A549 (cell line): Measurements from ENCODE around the gene IRF4. TPM values are rescaled to one million over a fixed set of nuclear protein-coding genes. Genes with fewer than 3 reads are reported as not detected.

Experiments used
- ATAC-seq, 2 experiments: fragments of 200-7000 bp in 1 of 2; fragments of >200 bp in 1 of 2; cut with Nextera tagmentation in 1 of 2; cut with Tn5 transposase in 1 of 2; 3 replicates each; pipeline versions ENCODE4 v1.8.0 to v1.9.1; 2018 to 2020; ENCODE audit warnings: mild to moderate bottlenecking in 1 of 2, moderate library complexity in 1 of 2
- CTCF ChIA-PET: fragments of 300-600 bp; sonication (Branson Sonifier 250); formaldehyde crosslinking; extraction: SDS; loops from one replicate; lab custom pipeline; 2021; ENCODE audit warnings: antibody characterized with exemption, inconsistent platforms; lab: Yijun Ruan, JAX
- POLR2A ChIA-PET: fragments of 350-600 bp; formaldehyde crosslinking; extraction: SDS; loops from one replicate; lab custom pipeline; 2021; ENCODE audit warnings: antibody characterized with exemption, inconsistent platforms; lab: Yijun Ruan, JAX
- DNase-seq, 2 experiments: peaks; one replicate each; pipeline versions ENCODE4 v3.0.0 to v3.0.0-alpha.2; 2011 to 2016; ENCODE audit warnings: low read depth in 1 of 2, low spot score in 1 of 2
- FAIRE-seq: peaks from 2 replicates; lab custom pipeline; 2011; peaks lifted over from hg19 to GRCh38; lab: Jason Lieb, UNC
- H3K27ac ChIP-seq, 2 experiments: fragments of >200 bp; sonication (Bioruptor Twin); formaldehyde crosslinking; 3 replicates each; pipeline ENCODE4 v1.5.1; 2016 to 2017
- H3K4me1 ChIP-seq: fragments of >200 bp; sonication (Bioruptor Twin); formaldehyde crosslinking; 3 replicates; pipeline ENCODE4 v1.6.1; 2016
- H3K4me2 ChIP-seq: fragments of >200 bp; sonication (Bioruptor Twin); formaldehyde crosslinking; 3 replicates; pipeline ENCODE4 v1.6.1; 2016
- H3K4me3 ChIP-seq: fragments of >200 bp; sonication (Bioruptor Twin); formaldehyde crosslinking; 3 replicates; pipeline ENCODE4 v1.5.1; 2016
- H3K9me3 ChIP-seq: fragments of >200 bp; sonication (Bioruptor Twin); formaldehyde crosslinking; 3 replicates; pipeline ENCODE4 v1.6.1; 2016
- BCL3 ChIP-seq: fragments of >200 bp; sonication (Bioruptor Twin); formaldehyde crosslinking; IDR thresholded peaks from 3 replicates; pipeline ENCODE4 v1.6.1; 2016
- CBX2 ChIP-seq: fragments of 200-600 bp; sonication (generic); IDR thresholded peaks from 2 replicates; pipeline ENCODE4 v1.6.1; 2016; ENCODE audit warnings: low read depth, mild to moderate bottlenecking, borderline replicate concordance
- CBX8 ChIP-seq: fragments of 200-600 bp; sonication (generic); IDR thresholded peaks from 2 replicates; pipeline ENCODE4 v1.6.1; 2016
- CHD2 ChIP-seq: fragments of 150-350 bp; IDR thresholded peaks from 2 replicates; pipeline ENCODE4 v1.6.1; 2014; ENCODE audit warnings: low read length; ENCODE audit not compliant: partially characterized antibody
- EHF ChIP-seq: fragments of 250-450 bp; sonication (Bioruptor Pico); IDR thresholded peaks from 2 replicates; pipeline ENCODE4 v1.5.0; 2020; ENCODE audit warnings: mild to moderate bottlenecking
- EHMT2 ChIP-seq: fragments of 200-600 bp; sonication (generic); IDR thresholded peaks from 2 replicates; pipeline ENCODE4 v1.6.1; 2016; ENCODE audit warnings: antibody characterized with exemption, low read depth, mild to moderate bottlenecking, moderate library complexity
- FOXS1 ChIP-seq: fragments of 250-450 bp; sonication (Bioruptor Pico); IDR thresholded peaks from 2 replicates; pipeline ENCODE4 v1.5.0; 2020; ENCODE audit warnings: mild to moderate bottlenecking, moderate library complexity
- GATA3 ChIP-seq: IDR thresholded peaks from 2 replicates; pipeline ENCODE4 v1.6.1; 2012; ENCODE audit warnings: borderline replicate concordance
- HEYL ChIP-seq: fragments of 250-450 bp; sonication (Bioruptor Pico); IDR thresholded peaks from 2 replicates; pipeline ENCODE4 v1.8.0; 2021; ENCODE audit warnings: mild to moderate bottlenecking, moderate library complexity
- HOXA7 ChIP-seq: fragments of 250-450 bp; sonication (Bioruptor Pico); IDR thresholded peaks from 2 replicates; pipeline ENCODE4 v1.5.0; 2020; ENCODE audit warnings: mild to moderate bottlenecking, moderate library complexity
- HOXB5 ChIP-seq: fragments of 250-450 bp; sonication (Bioruptor Pico); IDR thresholded peaks from 2 replicates; pipeline ENCODE4 v1.5.0; 2020; ENCODE audit warnings: mild to moderate bottlenecking, moderate library complexity
- KDM1A ChIP-seq: fragments of 200-600 bp; sonication (generic); IDR thresholded peaks from 2 replicates; pipeline ENCODE4 v1.6.1; 2016; ENCODE audit warnings: low read depth, mild to moderate bottlenecking
- MAFK ChIP-seq: fragments of 450-650 bp; IDR thresholded peaks from 2 replicates; pipeline ENCODE4 v1.6.1; 2014; ENCODE audit not compliant: partially characterized antibody
- NR3C1 ChIP-seq: fragments of >200 bp; sonication (Bioruptor Twin); formaldehyde crosslinking; IDR thresholded peaks from 3 replicates; pipeline ENCODE4 v1.6.1; 2017
- POLR2AphosphoS2 ChIP-seq: conservative IDR thresholded peaks from 2 replicates; pipeline ENCODE4 v1.6.1; 2012; ENCODE audit warnings: low read length, improper control_type of control experiment, inconsistent platforms
- RAD21 ChIP-seq, 2 experiments: fragments of >200 bp in 1 of 2; sonication (Bioruptor Twin) in 1 of 2; formaldehyde crosslinking in 1 of 2; IDR thresholded peaks in 1 of 2; conservative IDR thresholded peaks in 1 of 2; 2 replicates in 1 of 2; 3 replicates in 1 of 2; pipeline ENCODE4 v1.6.1; 2012 to 2018; ENCODE audit warnings: inconsistent platforms in 1 of 2
- REST ChIP-seq: fragments of 200-600 bp; sonication (generic); IDR thresholded peaks from 2 replicates; pipeline ENCODE4 v1.6.1; 2016; ENCODE audit warnings: antibody characterized with exemption, mild to moderate bottlenecking, moderate library complexity
- RFX5 ChIP-seq: fragments of 450-650 bp; IDR thresholded peaks from 2 replicates; pipeline ENCODE4 v1.7.1; 2014; ENCODE audit warnings: antibody characterized with exemption, mild to moderate bottlenecking, moderate library complexity
- ZC3H11A ChIP-seq: fragments of 450-650 bp; IDR thresholded peaks from 2 replicates; pipeline ENCODE4 v1.6.1; 2014; ENCODE audit warnings: antibody characterized with exemption, mild to moderate bottlenecking
- ZFP36 ChIP-seq: fragments of 450-650 bp; IDR thresholded peaks from 2 replicates; pipeline ENCODE4 v1.6.1; 2014; ENCODE audit warnings: borderline replicate concordance; ENCODE audit not compliant: partially characterized antibody
- ZNF302 ChIP-seq: fragments of 250-450 bp; sonication (Bioruptor Pico); IDR thresholded peaks from 2 replicates; pipeline ENCODE4 v1.9.0; 2021; ENCODE audit warnings: inconsistent platforms, mild to moderate bottlenecking, moderate library complexity
- WGBS: methylation state at CpG from one replicate; pipeline ENCODE4 v1.1.6; 2017; ENCODE audit errors: missing lambda C conversion rate; 5-methylcytosine and 5-hydroxymethylcytosine counted together
- polyA plus RNA-seq, 4 experiments: library from polyadenylated mRNA; depleted of rRNA in 3 of 4; stranded (reverse); fragments of >200 nt; fragmentation: RNase III in 1 of 4; extraction: RNeasy Plus Mini Kit Qiagen cat#74134 plus additional on column Dnase treatment in 1 of 4; gene quantifications; 2 replicates in 3 of 4; 3 replicates in 1 of 4; pipeline ENCODE4 v1.2.3, GENCODE V29; 2011 to 2017
- TF ChIP-seq, protein P1 (sequence below): fragments of 250-450 bp; sonication (Bioruptor Pico); IDR thresholded peaks from 2 replicates; pipeline ENCODE4 v1.5.0; 2020; ENCODE audit warnings: low read depth, mild to moderate bottlenecking, moderate library complexity
- TF ChIP-seq, protein P2 (sequence below): fragments of >200 bp; sonication (Bioruptor Twin); formaldehyde crosslinking; IDR thresholded peaks from 2 replicates; pipeline ENCODE4 v1.6.1; 2016
- TF ChIP-seq, protein P3 (sequence below): fragments of 450-650 bp; IDR thresholded peaks from 2 replicates; pipeline ENCODE4 v1.6.1; 2014; ENCODE audit warnings: antibody characterized with exemption

Gene IRF4
- polyA plus RNA-seq, 2 of the 4 experiments (the other 2 are of a cell fraction): 0.03 TPM

DNA sequence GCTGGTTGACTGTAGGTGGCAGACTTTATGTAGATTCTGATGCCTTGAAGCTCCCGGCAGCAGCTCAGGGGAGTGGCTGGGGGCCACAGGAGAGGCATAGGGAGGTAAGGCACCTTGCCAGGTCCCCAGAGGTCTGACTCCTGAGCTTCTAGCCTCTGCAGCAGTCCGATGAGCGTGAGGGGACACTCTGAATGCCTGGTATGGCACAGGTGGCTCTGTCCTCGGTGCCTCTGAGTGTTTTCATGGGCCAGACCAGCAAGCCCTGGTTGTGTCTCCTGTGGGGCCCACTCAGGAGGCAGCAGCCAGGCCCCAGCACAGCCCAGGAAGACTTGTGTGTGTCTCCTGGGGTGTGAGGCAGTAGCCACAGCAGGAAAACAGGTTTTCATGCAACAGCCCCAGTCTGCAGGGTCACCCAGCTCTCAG is 39.7 kb upstream of the IRF4 start:
- ATAC-seq (no peak), DNase-seq (no peak), FAIRE-seq (no peak)
- Histone ChIP-seq H3K9me3 (no peaks in the 10 kb centered on the region), H3K4me1 (no peaks in the 10 kb centered on the region), H3K4me2 (no peak overlapping the region), H3K4me3 (no peak overlapping the region), H3K27ac (no peak overlapping the region)
- ChIA-PET POLR2A (no interaction called here), CTCF (interaction anchor here (0.6 to 1.3 kb wide), 4 partner anchors 9 to 164 kb away, joined by 3 to 5 read pairs (median 3); no protein-coding TSS in a partner anchor)
- WGBS: 85% methylated on average over 4 of the region's 4 CpGs
- TF ChIP-seq CBX8: no peak
- TF ChIP-seq BCL3: no peak
- TF ChIP-seq, protein P1, sequence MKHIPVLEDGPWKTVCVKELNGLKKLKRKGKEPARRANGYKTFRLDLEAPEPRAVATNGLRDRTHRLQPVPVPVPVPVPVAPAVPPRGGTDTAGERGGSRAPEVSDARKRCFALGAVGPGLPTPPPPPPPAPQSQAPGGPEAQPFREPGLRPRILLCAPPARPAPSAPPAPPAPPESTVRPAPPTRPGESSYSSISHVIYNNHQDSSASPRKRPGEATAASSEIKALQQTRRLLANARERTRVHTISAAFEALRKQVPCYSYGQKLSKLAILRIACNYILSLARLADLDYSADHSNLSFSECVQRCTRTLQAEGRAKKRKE (CRISPR knock-in tag): no peak
- TF ChIP-seq HEYL (CRISPR knock-in tag): no peak
- TF ChIP-seq, protein P2, sequence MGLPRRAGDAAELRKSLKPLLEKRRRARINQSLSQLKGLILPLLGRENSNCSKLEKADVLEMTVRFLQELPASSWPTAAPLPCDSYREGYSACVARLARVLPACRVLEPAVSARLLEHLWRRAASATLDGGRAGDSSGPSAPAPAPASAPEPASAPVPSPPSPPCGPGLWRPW: no peak
- TF ChIP-seq, protein P3, sequence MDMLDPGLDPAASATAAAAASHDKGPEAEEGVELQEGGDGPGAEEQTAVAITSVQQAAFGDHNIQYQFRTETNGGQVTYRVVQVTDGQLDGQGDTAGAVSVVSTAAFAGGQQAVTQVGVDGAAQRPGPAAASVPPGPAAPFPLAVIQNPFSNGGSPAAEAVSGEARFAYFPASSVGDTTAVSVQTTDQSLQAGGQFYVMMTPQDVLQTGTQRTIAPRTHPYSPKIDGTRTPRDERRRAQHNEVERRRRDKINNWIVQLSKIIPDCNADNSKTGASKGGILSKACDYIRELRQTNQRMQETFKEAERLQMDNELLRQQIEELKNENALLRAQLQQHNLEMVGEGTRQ: no peak
- TF ChIP-seq HOXB5 (CRISPR knock-in tag): no peak
- no peak for TF ChIP-seq ZNF302 (CRISPR knock-in tag)
- TF ChIP-seq NR3C1: no peak
- TF ChIP-seq FOXS1 (CRISPR knock-in tag): no peak
- TF ChIP-seq ZC3H11A: no peak
- TF ChIP-seq ZFP36: no peak
- TF ChIP-seq RAD21 (conservative IDR thresholded peaks at IDR 0.05 in 1 of 2, IDR thresholded peaks at IDR 0.05 in 1 of 2): no peak
- no peak for TF ChIP-seq GATA3
- no peak for TF ChIP-seq HOXA7 (CRISPR knock-in tag)
- TF ChIP-seq POLR2AphosphoS2: no peak
- no peak for TF ChIP-seq CBX2
- TF ChIP-seq REST: no peak

GRCh38 chr6:352474-352873 is 39.1 kb upstream of the IRF4 start:
- ATAC-seq (no peak), FAIRE-seq (no peak), DNase-seq (no peak)
- TF ChIP-seq KDM1A (no peak), MAFK (no peak), FOXS1 (CRISPR knock-in tag) (no peak), CHD2 (no peak), EHF (CRISPR knock-in tag) (no peak), EHMT2 (no peak), CBX8 (no peak), RFX5 (no peak)
- no peak overlapping the region for H3K4me3 ChIP-seq
- H3K9me3 ChIP-seq: no peaks in the 10 kb centered on the region
- WGBS: 73% methylated on average over 5 of the region's 5 CpGs
- POLR2A ChIA-PET: no interaction called here
- no peak overlapping the region for H3K4me2 ChIP-seq
- H3K27ac ChIP-seq: no peak overlapping the region
- CTCF ChIA-PET: no interaction called here
- H3K4me1 ChIP-seq: no peaks in the 10 kb centered on the region
